Panc1 (cell line): Measurements from ENCODE around the gene GNAI2.

ENCODE experiments used
- POLR2AphosphoS5 ChIP-seq: IDR thresholded peaks from 2 replicates; pipeline ENCODE4 v1.6.1; 2012; ENCODE audit warnings: mild to moderate bottlenecking, low read depth, low read length, moderate library complexity
- TF ChIP-seq, protein P1 (sequence below): fragments of 450-650 bp; IDR thresholded peaks from 2 replicates; pipeline ENCODE4 v1.5.1; 2017; ENCODE audit warnings: mild to moderate bottlenecking

DNA sequence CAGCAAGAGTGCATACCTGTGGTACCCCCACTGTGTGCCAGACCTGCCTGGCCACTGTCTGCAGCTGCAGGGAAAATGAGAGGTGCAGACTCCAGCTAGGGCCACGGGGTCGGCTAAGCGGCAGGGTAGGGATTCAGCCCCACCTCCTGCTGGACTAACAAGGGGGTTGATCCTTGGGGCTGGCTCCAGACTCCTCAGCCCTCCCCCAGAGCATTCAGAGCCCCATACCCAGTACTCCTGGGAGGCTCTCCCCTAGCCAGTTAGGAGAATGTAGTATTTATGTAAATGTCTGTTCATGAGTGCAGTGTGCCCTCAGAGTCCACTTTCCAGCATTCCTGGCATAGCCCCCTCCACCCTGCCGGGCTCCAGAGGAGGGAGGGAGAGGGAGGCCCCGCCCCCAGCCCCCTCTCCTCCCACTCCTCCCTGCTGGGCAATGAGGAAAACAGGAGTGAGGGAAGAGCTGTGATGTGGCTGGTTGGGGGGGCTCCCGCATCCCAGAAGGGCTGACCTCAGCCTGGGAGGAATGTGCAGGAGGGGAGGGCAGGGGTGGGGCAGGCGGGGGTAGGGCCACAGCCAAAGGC lies 28.5 kb downstream of the GNAI2 start:
- TF ChIP-seq, protein P1, sequence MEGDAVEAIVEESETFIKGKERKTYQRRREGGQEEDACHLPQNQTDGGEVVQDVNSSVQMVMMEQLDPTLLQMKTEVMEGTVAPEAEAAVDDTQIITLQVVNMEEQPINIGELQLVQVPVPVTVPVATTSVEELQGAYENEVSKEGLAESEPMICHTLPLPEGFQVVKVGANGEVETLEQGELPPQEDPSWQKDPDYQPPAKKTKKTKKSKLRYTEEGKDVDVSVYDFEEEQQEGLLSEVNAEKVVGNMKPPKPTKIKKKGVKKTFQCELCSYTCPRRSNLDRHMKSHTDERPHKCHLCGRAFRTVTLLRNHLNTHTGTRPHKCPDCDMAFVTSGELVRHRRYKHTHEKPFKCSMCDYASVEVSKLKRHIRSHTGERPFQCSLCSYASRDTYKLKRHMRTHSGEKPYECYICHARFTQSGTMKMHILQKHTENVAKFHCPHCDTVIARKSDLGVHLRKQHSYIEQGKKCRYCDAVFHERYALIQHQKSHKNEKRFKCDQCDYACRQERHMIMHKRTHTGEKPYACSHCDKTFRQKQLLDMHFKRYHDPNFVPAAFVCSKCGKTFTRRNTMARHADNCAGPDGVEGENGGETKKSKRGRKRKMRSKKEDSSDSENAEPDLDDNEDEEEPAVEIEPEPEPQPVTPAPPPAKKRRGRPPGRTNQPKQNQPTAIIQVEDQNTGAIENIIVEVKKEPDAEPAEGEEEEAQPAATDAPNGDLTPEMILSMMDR: no peak
- TF ChIP-seq POLR2AphosphoS5: no peak
